RWPE1 (cell line): ENCODE results near the gene NAALADL2.
A peak's percentile ranks its signal among the peaks of the same experiment; 100 is the strongest.

ENCODE experiments used
- CTCF ChIA-PET: fragments of 350-600 bp; sonication (Branson Sonifier 250); formaldehyde crosslinking; extraction: SDS; loops from one replicate; lab custom pipeline; 2021; lab: Yijun Ruan, JAX
- POLR2A ChIA-PET: fragments of 400-600 bp; formaldehyde crosslinking; extraction: SDS; loops from one replicate; lab custom pipeline; 2020; ENCODE audit warnings: antibody characterized with exemption; ENCODE audit not compliant: low non-redundant PET; lab: Yijun Ruan, JAX
- DNase-seq: peaks from one replicate; pipeline ENCODE4 v3.0.0; 2012; ENCODE audit warnings: low spot score
- H3K27ac ChIP-seq: fragments of 450-650 bp; 2 replicates; pipeline ENCODE4 v1.5.1; 2017
- CTCF ChIP-seq: fragments of 450-650 bp; conservative IDR thresholded peaks from 2 replicates; pipeline ENCODE4 v1.5.1; 2017; ENCODE audit warnings: low read depth, mild to moderate bottlenecking

The NAALADL2 gene

GRCh38 chr3:175337631-175338030 lies 478.5 kb downstream of the NAALADL2 start:
- CTCF ChIA-PET, result no interaction called here
- POLR2A ChIA-PET, result no interaction called here
- TF ChIP-seq CTCF, result no peak

GRCh38 chr3:175338775-175339535 lies 479.8 kb downstream of the NAALADL2 start:
- peak; percentile 46 for DNase-seq
- ChIA-PET CTCF (interaction anchor here (0.8 kb wide), 1 partner anchor 378 kb away, joined by 3 read pairs; no protein-coding TSS in a partner anchor), POLR2A (no interaction called here)
- H3K27ac ChIP-seq, result no peak overlapping the region
- no peak for TF ChIP-seq CTCF

More at GRCh38 chr3:175337631-175338030, 478.5 kb downstream of the NAALADL2 start:
- no peak for DNase-seq
- no peak overlapping the region for H3K27ac ChIP-seq

GRCh38 chr3:175340338-175341015 lies 481.3 kb downstream of the NAALADL2 start:
- no peak for DNase-seq
- no peak for TF ChIP-seq CTCF
- ChIA-PET POLR2A (no interaction called here), CTCF (interaction anchor here (0.6 kb wide), 1 partner anchor 48 kb away, joined by 3 read pairs; no protein-coding TSS in a partner anchor)
- no peak overlapping the region for H3K27ac ChIP-seq

GRCh38 chr3:175342196-175342595 lies 483.1 kb downstream of the NAALADL2 start:
- ChIA-PET POLR2A (no interaction called here), CTCF (no interaction called here)
- no peak for DNase-seq
- no peak for TF ChIP-seq CTCF
- no peak overlapping the region for H3K27ac ChIP-seq

- no peak overlapping the region for H3K27ac ChIP-seq
- TF ChIP-seq CTCF, result no peak
- ChIA-PET CTCF (no interaction called here), POLR2A (no interaction called here)
- DNase-seq, result no peak
Measured at GRCh38 chr3:175343946-175344345, 484.8 kb downstream of the NAALADL2 start.

- TF ChIP-seq CTCF, result no peak
- POLR2A ChIA-PET, result no interaction called here
- CTCF ChIA-PET, result no interaction called here
- peak; percentile 84 for DNase-seq
- H3K27ac ChIP-seq, result no peak overlapping the region
Measured at GRCh38 chr3:175346573-175347356, 487.6 kb downstream of the NAALADL2 start.
